Measurements from ENCODE around the gene RBM43.
A peak's percentile ranks its signal among the peaks of the same experiment; 100 is the strongest.
"Not testable (repeated sequence)": the region's sequence is repeated elsewhere in the genome, so short reads cannot be mapped to it uniquely, and the experiment has no call there.

The RBM43 gene

DNA sequence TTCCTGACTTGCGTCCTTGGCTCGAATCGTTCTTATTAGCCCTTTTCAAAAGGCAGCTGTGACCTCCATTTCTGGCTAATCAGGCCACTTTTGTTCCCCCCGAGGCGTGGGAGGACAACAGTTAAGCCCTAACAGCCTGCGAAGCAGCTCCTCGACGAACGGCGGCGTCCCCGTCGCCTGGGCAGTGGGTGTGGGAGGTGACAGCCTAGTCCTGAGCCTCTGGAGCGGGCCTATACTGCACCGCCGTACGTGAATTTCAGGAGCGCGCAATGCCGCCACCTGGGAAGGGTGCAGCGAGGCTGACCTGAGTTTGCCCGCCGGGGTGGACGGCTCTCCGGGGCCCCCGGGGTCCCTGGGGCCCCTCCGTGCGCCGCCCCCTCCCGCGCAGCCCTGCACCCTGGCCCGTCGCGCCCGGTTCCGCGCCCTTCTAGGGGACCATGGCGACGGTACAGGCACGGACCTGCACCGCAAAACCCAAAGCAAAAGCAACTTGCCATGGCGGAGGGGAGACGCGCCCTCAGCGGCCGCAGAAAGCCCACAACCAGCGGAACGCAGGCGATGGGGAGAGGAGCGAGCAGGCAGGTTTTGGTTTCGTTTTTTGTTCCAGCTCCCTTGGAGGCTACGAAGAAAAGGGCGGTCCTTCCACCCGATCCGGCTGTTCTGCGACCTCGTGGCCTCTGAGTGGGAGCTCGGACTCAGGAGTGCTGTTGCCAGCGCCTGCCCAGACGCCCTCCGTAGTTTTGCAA, at the start of gene RBM43:
RBM43 (minus strand) TSS at position 633 of the 746 bp plus-strand sequence; CDS start at position 497, 136 bp downstream.
- peak within 1 kb of the TSS; percentile 68 for H3K4me3 ChIP-seq (replicated peaks; ENCODE audit: low read depth, low read length)
- no peak for TF ChIP-seq CTCF (IDR thresholded peaks at IDR 0.05; ENCODE audit: low read length, missing control alignments)
- peak; percentile 97 for DNase-seq (ENCODE audit: low read depth)

- not testable (repeated sequence) for H3K4me3 ChIP-seq (replicated peaks; ENCODE audit: low read depth, low read length); DNase-seq (ENCODE audit: low read depth)
Observed at GRCh38 chr2:151310313-151310712, 48.6 kb upstream of the RBM43 start.

DNA sequence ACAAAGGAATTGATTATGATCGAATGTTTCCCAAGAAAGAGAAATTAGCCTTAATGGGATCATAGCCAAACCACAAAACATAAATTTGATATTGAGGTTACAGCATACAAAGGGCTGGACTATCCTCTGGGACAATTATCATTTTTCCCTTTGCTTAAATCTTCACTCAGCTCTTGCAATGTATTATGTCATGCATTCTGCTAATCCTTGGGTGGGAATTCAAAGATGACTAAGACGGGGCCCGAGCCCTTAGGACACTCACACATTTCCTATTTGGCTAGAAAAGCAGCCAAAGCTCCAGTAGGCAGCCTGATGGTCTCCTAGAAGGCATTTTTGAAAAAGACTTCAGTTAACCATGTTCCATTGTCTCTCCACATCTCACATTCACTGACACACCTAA, 45.0 kb upstream of the RBM43 start:
- peak; percentile 89 for DNase-seq (ENCODE audit: low read depth)

DNA sequence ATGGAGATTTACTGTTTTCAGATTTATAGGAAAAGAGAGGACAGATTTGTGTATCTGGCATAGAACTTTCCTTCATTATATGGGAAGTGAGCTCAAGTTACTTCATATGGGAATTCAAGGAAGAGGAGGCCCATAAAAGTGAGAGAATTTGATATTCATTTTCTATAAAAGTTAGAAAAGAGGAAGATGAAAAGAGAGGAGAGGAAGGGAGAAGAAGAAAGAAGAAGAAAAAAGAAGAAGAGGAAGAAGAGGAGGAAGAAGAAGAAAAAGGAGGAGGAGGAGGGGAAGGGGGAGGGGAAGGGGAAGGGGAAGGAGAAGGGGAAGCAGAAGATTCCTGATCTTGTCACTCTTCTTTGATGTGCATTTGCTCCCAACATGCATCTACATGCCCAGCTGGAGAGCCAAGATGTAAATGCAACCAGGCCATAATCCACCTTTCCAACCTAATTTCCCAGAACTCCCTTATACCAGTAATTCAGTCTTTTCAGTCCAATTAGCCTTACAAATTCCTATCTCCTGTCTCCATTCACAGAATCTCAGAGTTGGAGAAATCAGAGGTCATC, 43.5 kb upstream of the RBM43 start:
- no peak for DNase-seq (ENCODE audit: low read depth)
- TF ChIP-seq CTCF (IDR thresholded peaks at IDR 0.05; ENCODE audit: low read length, missing control alignments), result no peak
- no peak overlapping the region for H3K4me3 ChIP-seq (replicated peaks; ENCODE audit: low read depth, low read length)

More for the DNA sequence above, 45.0 kb upstream of the RBM43 start:
- no peak for TF ChIP-seq CTCF (IDR thresholded peaks at IDR 0.05; ENCODE audit: low read length, missing control alignments)
- H3K4me3 ChIP-seq (replicated peaks; ENCODE audit: low read depth, low read length), result no peak overlapping the region

DNA sequence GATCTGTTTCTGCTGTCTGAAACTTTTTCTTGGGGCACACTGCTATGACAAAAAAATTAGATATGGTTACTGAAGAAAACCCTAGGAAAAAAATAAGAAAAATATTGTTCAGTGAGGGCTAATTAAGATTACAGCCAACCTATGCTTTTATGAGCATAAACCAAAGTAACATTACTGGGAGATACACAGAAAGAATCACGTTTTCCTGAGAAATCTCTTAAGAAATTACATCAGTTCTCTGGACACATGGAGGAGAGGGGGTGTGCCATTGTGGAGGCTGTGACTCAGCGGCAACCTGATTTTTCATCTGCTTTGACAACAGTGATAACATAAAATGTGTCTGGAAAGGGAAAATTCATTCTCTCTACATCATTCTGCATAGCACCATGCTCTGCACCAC, 41.2 kb upstream of the RBM43 start:
- DNase-seq (ENCODE audit: low read depth), result peak; percentile 88
- TF ChIP-seq CTCF (IDR thresholded peaks at IDR 0.05; ENCODE audit: low read length, missing control alignments), result no peak
- H3K4me3 ChIP-seq (replicated peaks; ENCODE audit: low read depth, low read length), result no peak overlapping the region

DNA sequence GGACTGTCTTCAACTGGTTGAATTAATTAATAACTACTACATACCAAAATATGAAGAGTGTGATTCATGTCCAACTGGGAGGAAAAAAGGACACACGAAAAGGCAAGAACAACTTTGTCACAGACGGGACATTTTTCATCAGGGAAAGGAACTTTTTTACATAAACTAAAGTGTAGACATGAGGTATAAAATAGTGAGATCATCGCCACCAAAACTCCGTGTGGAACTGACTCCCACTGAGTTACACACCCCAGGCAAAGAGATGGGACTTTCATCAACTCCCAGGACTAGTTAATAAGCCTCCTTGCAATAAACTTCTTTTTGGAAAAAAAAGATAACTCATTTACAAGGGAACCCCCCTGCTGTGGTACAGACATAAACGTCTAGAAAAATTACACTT, 40.7 kb upstream of the RBM43 start:
- H3K4me3 ChIP-seq (replicated peaks; ENCODE audit: low read depth, low read length), result no peak overlapping the region
- no peak for DNase-seq (ENCODE audit: low read depth)
- TF ChIP-seq CTCF (IDR thresholded peaks at IDR 0.05; ENCODE audit: low read length, missing control alignments), result no peak

GRCh38 chr2:151299920-151300539, 38.4 kb upstream of the RBM43 start:
- peak; percentile 46 for DNase-seq (ENCODE audit: low read depth)
- no peak for TF ChIP-seq CTCF (IDR thresholded peaks at IDR 0.05; ENCODE audit: low read length, missing control alignments)

More at GRCh38 chr2:151299920-151300539, 38.4 kb upstream of the RBM43 start:
- H3K4me3 ChIP-seq (replicated peaks; ENCODE audit: low read depth, low read length), result no peak overlapping the region
